ENCODE data around the gene MED6.
A peak's percentile ranks its signal among the peaks of the same experiment; 100 is the strongest.

MED6 gene, protein sequence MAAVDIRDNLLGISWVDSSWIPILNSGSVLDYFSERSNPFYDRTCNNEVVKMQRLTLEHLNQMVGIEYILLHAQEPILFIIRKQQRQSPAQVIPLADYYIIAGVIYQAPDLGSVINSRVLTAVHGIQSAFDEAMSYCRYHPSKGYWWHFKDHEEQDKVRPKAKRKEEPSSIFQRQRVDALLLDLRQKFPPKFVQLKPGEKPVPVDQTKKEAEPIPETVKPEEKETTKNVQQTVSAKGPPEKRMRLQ

DNA sequence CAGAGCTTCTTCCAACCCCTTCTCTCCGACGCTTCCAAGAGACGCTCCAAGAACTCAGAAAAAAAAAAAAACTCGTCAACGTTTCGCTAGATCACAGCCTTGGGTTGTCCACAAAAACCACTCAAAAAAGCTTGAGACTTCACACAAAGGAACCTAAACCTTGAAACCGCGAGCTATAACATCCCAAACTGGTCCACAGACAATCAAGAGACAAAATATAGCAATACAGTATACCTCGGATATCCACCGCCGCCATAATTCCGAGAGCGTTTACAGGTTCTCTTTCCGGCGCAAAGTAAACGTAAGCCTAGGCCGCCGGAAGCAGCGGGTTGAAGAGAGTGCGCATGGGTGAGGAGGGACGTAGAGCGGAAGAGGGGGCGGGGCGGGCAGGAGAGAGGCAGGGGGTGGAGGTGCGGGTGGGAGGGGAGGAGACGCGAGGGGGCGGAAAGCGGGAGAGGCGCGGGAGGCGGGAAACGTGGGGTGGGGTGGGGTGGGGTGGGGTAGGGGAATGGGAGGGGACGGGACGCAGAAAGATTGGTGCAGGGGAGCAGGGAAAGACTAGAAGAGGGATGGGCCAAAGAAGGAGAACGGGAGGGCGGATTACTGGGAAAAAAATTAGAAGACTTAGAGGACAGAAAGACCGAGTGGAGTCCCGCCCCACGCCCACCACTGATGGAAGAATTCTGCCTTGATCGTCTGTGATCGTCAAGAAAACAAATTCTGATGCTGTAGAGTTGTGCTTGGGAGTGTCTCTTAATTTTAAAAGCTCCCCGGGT lies at the start of gene MED6:
TSS of gene MED6 (minus strand) at position 274 of the 776 bp plus-strand sequence. CDS start at position 256, 18 bp downstream.
- peak; percentile 88 for DNase-seq

DNA sequence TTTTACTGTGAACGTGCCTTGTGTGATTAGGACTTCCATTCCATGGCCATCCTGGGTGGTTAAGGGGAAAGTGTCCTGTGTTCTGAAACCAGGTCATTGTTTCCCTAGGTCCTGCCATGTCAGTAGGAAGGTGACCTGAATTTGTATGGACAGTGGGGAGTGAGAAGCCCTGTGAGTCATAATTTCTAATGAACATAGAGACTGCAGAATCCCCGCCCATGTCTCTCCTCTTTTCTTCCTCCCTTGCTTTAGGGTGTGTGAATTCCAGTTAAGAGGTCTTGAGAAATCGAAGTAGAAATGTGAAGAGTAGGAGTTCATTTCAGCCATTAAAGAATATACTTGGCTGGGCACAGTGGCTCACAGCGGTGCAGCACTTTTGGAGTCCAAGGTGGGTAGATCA lies 49.3 kb upstream of the MED6 start:
- no peak for DNase-seq

DNA sequence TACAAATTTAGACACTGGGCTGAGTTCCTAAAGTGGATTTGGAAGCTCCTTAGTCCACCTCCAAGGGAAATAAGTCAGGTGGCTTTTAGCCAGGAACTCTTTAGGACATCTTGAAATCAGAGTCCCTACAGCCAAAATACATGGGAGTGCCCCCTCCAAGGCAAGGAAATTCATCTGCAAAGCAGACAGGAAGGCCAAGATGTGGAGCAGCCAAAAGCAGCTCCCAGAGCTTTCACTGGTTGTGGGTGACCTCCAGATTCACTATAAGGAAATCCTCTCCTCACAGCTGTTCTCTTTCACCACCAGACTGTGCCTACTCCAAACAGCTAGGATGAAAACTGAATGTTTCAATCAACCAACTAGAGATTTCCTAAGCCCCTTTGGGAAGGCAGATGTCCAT lies 47.9 kb upstream of the MED6 start:
- DNase-seq = no peak

DNA sequence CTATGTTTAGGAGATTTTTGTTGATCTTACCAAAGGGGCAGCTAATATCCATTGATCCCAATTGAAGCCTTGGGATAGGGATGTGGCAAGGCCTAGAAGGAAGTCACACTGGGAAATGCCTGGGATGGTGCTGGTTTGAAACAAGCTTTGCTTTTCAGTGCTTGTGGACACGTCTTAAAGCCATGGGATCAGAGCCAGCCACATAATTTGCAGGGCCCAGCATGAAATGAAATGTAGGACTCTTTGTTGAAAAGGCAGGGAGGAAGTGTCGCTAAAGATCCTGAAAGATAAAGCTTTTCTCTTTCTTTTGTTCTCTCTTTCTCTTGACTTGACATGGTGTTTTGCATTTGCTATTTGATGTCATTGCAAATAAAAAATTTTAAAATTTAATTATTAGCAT lies 46.2 kb upstream of the MED6 start:
- DNase-seq = no peak

DNA sequence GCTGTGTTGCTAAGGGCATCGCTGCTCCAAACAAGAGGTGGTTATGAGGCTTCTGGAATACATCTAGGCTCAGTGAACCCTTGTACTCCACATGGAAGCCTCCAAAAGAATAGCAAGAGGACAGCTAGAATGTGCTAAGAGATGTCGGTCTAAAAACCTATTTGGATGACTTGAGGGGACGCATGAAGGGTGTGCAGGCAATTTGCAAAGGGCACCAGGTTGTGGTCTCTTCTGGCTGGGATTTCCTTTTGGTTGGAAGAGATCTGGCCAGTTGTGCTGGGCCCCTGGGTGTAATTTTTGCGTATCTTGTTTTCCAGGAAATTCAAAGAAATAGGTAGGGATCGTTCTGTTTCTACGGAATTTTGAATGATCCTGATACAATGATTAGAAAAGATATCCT lies 45.4 kb upstream of the MED6 start:
- DNase-seq = no peak

DNA sequence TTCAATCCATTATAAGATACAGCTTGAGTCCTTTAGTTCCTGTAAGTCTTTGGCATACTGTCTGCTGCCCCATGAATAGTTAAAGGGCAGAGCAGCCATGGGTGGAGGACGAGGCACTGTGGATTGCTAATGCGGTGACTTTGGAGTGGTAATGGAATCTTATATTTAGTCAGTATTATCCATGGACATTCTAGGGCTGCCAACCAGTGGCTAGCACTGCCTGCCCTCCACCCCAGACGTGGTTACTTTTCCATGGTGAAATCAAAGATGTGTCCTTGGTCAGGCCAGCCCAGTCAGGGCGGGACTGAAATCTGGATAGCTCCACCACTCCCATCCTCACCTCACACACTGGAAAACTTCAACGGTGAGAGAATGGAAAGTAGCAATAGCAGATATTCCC lies 43.5 kb upstream of the MED6 start:
- DNase-seq = no peak

DNA sequence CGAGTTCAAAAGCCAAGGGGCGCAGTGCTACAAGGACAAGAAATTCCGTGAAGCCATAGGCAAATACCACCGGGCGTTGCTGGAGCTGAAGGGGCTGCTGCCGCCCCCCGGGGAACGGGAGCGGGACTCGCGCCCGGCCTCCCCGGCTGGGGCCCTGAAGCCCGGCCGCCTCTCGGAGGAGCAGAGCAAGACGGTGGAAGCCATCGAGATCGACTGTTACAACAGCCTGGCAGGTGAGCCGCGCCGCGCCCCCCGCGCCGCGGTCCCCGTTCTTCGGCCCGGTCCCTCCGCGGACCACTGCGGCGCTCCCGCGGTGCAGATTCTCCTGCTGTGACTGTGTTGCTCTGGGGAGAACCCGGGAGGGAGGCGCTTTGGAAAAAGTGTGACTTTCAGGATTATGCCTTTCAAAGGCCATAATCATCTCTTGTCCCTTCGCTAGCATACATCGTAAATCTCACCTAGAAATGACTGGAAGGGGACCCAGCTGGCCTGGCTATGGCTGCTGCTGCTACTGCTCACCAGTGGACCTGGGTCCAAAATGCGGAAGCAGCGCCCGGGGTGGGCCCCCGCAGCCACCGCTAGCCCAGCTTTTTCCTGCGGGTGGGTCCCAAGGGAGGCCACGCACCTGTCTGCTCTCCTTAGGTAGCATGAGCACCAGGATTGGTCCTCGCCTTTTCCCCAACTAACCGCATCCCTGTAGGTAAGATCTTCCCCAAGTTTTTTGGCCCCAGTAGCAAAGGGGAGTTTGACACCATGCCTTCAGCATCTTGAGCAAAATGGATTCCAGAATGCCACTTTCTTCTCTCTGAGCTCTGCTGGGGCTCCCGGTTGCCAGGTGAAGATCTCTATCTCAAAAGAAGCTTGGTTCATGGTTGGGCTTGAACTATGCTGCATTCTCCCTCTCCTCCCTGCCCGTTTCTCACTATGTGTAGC lies 42.1 kb upstream of the MED6 start:
- DNase-seq = peak; percentile 81

DNA sequence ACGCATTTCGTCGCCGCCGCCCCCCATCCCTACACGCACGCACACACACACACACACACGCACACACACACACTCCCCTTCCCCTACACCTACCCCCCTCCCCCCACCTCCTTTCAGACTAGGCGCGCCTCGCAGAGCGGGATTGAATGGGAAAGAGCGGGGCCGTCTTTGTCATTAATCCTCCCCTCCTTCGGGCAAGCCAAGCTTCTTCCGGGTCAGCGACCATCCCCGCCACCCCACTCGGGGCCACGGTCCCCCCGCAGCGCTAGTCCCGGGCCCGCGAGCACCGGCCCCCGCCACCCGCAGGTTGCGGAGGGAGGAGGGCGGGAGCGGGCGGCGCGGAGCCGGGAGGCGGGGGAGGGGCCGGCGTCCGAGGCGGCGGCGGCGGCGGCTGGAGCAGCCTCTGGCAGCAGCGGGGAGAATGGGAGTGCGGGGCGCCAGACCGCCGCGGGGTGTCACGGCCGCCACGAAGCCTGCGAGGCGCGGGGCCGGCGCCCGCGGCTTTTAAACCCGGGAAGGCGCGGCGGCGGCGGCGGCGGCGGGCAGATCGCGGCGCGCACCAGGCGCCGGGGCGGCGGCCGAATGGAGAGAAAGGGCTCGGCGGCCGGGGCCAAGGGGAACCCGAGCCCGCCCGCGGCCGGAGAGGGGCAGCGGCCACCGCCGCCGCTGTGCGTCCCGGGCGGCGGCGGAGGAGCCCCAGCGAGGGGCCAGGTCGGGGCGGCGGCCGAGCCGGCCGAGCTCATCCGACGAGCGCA lies 41.3 kb upstream of the MED6 start, which contains the start of gene TTC9:
TSS of gene TTC9 (plus strand) at position 369 of the 755 bp plus-strand sequence. CDS start at position 583, 214 bp downstream.
- no peak for DNase-seq

DNA sequence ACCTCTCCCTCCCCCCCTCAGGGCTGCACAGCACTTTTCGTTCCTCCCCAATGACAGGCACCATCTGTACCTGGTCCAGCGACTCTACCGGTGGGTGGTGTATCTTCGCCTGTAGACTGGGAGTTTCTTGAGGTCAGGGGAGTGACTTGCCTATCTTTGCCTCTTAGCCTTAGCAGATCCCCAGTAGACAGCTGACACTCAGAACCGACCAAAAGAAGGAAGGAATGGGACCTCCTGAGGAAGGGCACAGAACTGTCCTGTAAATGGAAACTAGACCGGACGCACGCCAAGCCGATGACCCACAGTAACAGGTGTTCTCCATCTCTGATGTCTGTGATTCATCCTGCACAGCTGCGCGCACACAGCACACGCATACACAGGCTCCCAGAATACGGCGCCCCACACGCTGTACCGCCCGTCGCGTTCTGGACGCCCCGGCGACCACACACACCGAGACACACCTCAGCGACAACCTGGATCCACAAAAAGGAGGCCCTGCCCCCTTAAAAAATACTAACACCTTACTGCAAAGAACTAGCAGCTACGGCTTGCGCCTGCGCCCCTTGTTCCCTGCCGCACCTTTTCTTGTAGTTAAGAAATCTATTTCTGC lies 40.6 kb upstream of the MED6 start:
- DNase-seq = peak; percentile 80

DNA sequence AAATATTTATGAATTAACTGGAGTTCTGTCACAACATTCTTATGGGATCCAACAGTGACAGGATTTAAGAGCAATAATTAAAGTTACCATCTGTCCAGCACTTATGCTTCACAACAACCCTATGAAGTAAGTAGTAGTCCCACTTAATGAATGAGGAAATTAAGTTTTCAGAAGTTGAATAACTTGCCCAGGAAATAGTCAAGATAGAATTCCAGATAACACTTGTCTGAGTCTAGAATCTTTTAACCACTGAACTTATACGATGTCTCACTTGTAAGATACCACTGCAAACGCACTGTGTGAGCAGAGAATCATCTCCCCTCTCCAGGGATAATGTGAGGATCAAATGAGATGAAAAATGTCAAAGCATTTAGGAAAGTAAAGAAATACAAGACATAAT lies 38.0 kb upstream of the MED6 start:
- DNase-seq = no peak

DNA sequence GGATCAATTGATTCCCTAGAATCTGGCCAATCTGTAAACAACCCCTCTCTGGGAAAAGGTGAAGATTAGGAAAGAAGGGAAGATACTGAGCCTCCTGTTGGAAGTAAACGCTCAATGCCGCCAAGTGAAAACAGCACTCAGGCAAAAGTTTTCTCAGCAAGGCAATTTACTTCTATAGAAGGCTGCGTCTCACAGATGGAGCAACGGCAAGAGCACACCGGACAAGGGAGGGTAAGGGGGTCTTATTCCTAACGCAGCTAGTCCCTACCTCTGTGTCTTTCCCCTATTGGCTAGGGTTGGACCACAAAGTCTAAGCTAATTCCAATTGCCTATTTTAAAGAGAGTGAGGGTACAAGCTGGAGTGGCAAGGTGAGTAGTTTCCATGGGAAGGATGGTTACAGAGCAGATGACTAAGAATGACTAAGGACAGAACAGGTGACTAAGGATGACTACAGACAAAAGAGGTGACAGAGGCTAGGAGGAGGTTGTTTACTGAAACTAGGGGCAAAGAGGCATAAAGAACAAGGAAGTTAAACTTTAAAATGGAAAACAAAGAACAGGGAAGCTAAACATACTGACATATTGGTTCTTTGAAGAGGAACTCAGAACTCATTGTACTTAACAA lies 35.6 kb upstream of the MED6 start:
- no peak for DNase-seq

DNA sequence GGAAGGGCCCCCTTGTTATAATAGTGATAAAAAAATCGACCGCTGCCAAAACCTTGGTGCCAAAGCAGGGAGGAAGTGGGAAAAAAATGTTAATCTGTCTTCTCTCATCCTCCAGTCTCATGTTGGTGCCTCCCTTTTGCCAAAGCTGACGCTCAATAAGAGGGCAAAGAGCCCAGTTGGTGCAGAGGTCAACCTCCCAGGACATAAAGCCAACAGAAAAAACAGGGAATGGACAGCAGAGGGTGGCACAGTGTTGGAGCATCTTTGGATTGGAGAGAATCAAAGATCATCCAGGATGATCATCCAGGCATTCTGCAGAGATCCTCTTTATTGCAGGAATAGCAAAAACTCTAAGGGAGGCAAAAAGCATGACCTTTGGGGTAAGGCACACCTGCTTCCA lies 31.5 kb upstream of the MED6 start:
- no peak for DNase-seq

DNA sequence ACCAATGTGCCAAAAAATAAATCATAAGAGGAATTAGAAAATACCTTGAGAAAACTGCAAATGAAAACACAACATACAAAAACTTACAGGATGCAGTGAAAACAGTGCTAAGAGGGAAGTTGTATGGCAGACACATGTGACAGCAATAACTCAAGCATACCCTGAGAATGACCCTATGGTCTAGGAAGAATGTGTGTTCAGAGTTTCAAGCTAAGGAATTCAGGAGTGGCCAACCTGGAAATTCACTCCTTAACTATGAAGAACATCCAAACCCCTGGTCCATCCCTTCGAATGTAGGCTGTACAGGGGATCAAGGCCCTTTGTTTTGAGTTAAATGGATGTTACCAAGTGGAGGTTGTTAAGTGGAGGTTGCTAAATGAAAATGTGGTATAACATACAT lies 24.5 kb upstream of the MED6 start:
- DNase-seq = no peak

DNA sequence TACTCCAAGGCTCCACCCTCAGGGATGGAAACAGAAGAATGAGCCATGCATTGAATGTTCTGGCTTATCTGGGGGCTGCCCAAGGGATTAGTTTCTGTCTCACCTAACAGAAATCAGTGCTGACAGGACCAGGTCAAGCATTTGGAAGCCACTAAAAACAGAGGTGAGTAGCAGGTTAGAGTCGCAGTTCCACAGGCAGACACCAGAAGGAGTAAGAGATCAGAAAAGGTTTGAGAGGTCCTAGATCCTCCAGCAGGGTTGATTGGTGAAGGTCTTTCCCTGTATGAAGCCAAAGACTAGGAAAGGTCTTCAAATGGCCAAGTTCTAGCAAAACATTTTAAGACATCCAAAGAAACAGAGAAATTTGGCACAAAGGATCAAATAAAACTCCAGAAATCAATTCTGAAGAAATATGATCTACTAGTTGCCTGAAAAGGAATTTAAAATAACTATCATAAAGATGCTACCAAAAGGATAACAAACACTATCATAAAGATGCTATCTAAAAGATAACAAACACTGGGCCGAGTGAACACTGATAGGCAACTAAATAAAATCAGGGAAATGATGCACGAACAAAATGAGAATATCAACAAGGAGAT lies 21.8 kb upstream of the MED6 start:
- DNase-seq = no peak

DNA sequence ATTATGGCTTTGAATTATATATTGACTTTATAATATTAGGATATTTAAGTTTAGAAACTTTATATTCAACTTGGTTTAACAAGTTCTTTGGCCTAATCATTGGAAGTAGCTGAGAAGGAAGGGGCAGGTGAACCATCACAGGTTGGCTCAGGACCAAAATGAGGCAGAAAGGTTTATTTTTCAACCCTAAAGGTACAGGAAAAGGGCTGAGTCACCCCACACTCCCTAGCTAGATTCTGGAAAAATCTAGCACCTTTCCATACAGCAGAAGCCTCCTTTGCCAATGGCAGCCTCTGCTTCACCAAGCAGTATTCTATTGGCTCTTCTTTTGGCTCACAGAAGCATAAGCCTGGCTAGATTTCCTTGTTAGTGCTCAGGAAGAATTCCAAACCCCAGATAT lies 19.3 kb upstream of the MED6 start:
- no peak for DNase-seq

DNA sequence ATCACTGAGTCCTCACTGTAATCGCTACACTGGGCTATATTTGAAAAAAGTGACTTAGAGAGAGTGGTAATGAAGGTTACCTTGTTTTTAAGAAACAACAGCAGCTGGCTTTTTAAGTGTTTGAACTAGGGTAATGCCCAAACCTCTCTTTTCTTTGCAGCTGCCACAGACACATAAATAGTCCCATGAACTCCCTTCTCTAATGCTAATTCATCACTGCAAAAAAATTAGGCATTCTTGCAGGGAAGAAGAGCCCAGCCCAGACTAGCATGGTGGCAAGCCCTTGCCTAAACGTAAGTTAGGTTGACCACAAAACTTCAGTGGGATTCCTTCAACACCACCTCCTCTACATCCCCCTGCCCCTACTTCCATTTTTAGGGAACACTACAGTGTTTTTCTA lies 17.9 kb upstream of the MED6 start:
- DNase-seq = no peak

DNA sequence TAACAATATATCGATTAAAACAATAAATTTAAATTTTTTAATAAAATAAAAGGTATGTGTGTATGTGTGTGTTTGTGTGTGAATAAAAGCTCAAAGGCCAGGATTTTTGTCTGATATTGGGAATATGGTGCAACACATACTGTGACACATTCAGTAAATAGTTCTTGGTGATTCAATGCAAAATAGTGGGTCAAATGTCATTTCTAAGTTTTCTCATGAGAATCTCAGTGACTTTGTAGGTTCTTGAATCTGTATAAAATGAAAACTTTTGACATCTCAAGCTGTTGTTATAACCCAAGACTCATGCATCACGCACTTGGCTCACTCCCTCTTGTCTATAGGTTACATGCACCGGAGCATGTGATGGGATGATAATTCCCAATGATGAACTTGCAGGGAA lies 16.2 kb upstream of the MED6 start:
- DNase-seq = no peak

DNA sequence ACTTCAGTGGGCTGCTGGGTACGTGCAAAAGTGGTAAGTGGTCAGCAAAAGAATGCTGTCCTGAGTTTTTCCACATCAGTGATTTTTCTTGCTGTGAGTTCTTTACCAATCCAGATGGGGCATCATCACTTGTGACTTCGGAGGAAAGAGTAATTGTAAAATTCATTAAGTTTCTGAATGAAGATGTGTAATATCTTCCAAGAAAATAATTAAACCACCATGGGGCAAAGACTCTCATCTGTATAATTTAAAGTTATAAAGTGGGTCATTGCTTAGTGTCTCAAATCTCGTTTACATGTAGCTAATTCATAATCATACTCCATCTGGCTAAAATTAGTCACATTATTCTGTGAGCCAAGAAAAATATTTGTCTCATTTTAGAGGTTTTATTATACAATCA lies 10.8 kb upstream of the MED6 start:
- DNase-seq = no peak

DNA sequence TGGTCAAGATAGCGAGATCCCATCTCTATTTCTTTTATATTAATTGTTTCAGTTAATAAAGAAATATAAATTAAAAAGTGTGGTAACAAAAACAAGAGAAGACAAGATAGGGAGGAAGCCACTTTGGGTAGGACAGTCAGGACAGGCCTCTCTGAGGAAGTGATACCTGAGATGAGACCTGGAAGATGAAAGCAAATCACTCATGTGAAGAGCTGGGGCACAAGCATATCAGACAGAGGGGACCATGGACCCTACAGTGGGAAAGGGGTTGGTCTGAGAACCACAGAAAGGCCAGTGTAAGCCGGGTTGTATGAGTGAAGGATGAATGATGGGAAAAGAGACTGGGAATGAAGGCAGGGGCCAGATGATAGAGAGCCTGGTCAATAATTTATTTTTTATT lies 1.8 kb upstream of the MED6 start:
- no peak for DNase-seq

DNA sequence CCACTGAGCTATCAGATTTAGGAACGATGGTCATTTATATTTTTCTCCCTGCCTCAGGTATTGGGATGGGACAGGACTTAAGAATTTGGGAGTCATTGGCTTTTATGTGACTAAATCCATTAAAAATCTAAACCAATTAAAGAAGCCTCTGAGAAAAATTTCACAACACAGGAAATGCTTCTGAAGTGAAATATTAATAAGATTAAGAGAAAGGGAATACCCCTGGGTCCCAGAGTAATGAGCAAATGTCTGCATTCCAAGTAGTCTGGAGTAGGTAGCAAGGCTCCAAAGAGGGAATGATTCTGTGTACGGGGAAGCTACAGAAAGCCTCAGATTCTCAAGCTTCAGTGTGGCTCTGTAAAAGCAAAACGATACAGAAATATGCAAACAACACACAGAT lies 707 bp upstream of the MED6 start:
- DNase-seq = no peak

DNA sequence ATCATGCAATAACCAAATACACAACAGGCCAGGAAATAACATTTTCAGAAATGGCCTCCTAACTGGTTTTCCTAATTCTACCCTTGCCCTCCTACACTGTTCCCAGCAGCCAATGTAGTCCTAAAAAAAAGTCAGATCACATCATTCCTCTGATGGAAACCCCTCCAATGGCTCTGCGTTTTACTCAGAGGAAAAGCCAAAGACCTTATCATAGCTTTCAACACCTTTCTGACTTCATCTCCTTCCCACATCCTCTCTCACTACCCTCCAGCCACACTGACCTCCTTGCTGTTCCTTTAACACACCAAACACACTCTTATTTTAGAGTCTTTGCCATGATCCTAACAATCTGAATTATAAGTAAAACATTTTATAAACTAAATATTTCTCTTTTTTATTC lies 1.1 kb downstream of the MED6 start:
- DNase-seq = no peak
